Esophagus muscularis mucosa (tissue), 4 donors: ENCODE data around the gene EIF3F. TPM values are rescaled to one million over a fixed set of nuclear protein-coding genes. Genes with fewer than 3 reads are reported as not detected.

ENCODE experiments used
- DNase-seq: peaks from one replicate; pipeline ENCODE4 v3.0.0-alpha.2; 2017; ENCODE audit errors: extremely low spot score
- H3K27ac ChIP-seq, 4 donors: fragments of 200-600 bp; sonication (generic); replicated peaks in 1 of 4; 1 replicate in 3 of 4; 2 replicates in 1 of 4; pipeline ENCODE4 v1.5.1; 2016 to 2019; ENCODE audit warnings: mild to moderate bottlenecking in 1 of 4
- H3K27me3 ChIP-seq, 4 donors: fragments of 200-600 bp; sonication (generic); one replicate each; pipeline versions ENCODE4 v1.5.1 to v1.6.0; 2016 to 2019
- H3K36me3 ChIP-seq, 4 donors: fragments of 200-600 bp; sonication (generic); one replicate each; pipeline ENCODE4 v1.5.1; 2016 to 2019
- H3K4me1 ChIP-seq, 4 donors: fragments of 200-600 bp; sonication (generic); one replicate each; pipeline ENCODE4 v1.5.1; 2016 to 2019
- H3K4me3 ChIP-seq, 4 donors: fragments of 200-600 bp; sonication (generic); 1 replicate in 2 of 4; 2 replicates in 2 of 4; pipeline ENCODE4 v1.5.1; 2016 to 2019; ENCODE audit warnings: mild to moderate bottlenecking in 4 of 4, moderate library complexity in 1 of 4
- H3K9me3 ChIP-seq, 4 donors: fragments of 200-600 bp; sonication (generic); 1 replicate in 3 of 4; 2 replicates in 1 of 4; pipeline ENCODE4 v1.5.1; 2016 to 2019
- EP300 ChIP-seq: sonication (generic); formaldehyde crosslinking; IDR thresholded peaks from one replicate; pipeline ENCODE4 v1.6.1; 2017; ENCODE audit warnings: antibody characterized with exemption
- POLR2A ChIP-seq: fragments of 450-650 bp; IDR thresholded peaks from one replicate; pipeline ENCODE4 v1.6.1; 2017; ENCODE audit warnings: antibody characterized with exemption, moderate library complexity, mild to moderate bottlenecking, low read depth
- POLR2AphosphoS5 ChIP-seq, 2 donors: sonication (generic); formaldehyde crosslinking; IDR thresholded peaks; one replicate each; pipeline ENCODE4 v1.6.1; 2017; ENCODE audit warnings: antibody characterized with exemption in 2 of 2
- WGBS: methylation state at CpG from one replicate; pipeline ENCODE4 v1.1.5; 2018; 5-methylcytosine and 5-hydroxymethylcytosine counted together
- intact Hi-C: fragments of 100-400 bp; cut with DNase I; formaldehyde crosslinking; loops from one replicate; pipeline ENCODE4 v1.15.1; 2023
- total RNA-seq, 4 donors: library from RNA; depleted of rRNA; stranded (reverse); fragments of >200 nt; gene quantifications; one replicate each; pipeline versions ENCODE4 v1.1.0 to v1.2.1, GENCODE V29; 2016
- TF ChIP-seq, protein P1 (sequence below), 3 experiments: fragments of 200-600 bp in 2 of 3; fragments of 450-650 bp in 1 of 3; sonication (generic) in 2 of 3; IDR thresholded peaks; one replicate each; pipeline ENCODE4 v1.5.1; 2017 to 2019; ENCODE audit warnings: antibody characterized with exemption in 3 of 3, mild to moderate bottlenecking in 2 of 3, moderate library complexity in 1 of 3

The EIF3F gene
- total RNA-seq, result 100 to 1,000 TPM; 181 to 447 (median 313) TPM

DNA sequence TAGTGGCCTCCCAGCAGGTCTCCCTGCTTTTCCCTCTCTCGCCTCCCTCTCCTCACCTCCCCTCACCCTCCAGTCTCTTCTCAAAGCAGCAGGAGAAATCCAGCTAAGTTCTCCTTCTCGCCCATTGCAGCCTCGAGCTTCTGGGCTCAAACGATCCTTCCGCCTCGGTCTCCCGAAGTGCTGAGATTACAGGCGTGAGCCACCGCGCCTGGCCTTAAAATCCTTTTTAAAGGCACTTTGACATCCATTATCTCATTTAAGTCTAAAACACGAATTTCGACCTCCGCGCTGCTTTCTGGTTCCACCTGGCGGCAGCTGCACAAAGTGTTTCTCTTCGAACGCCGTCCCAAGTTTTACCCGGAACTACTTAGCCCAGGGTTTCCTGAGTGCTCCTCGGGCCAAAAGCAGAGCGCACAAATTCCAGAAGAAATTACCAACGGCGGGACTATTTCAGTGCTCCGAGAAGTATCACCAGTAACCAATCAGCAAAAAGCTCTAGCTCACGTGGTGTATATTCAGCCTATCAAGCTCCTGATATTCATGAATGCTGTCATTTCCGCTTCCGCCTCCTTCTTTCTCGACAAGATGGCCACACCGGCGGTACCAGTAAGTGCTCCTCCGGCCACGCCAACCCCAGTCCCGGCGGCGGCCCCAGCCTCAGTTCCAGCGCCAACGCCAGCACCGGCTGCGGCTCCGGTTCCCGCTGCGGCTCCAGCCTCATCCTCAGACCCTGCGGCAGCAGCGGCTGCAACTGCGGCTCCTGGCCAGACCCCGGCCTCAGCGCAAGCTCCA is at the start of gene EIF3F:
Gene EIF3F, plus strand, starts transcription at position 570 of the 792 bp plus-strand sequence. Its CDS starts 16 bp downstream, at position 586.
- WGBS, result 1% methylated on average over 31 of the region's 47 CpGs
- Histone ChIP-seq H3K4me1 (peaks cover 24 to 48% (median 37%) of the 10 kb centered on the region in 4 donors), H3K36me3 (peaks cover 3 to 20% (median 12%) of the 10 kb centered on the region in 4 donors), H3K27me3 (no peaks in the 10 kb centered on the region), H3K9me3 (no peaks in the 10 kb centered on the region), H3K4me3 (peak within 1 kb of the TSS; percentile 78 to 91 (median 82)), H3K27ac (peak within 1 kb of the TSS; percentile 72 to 86 (median 82))
- TF ChIP-seq, protein P1, sequence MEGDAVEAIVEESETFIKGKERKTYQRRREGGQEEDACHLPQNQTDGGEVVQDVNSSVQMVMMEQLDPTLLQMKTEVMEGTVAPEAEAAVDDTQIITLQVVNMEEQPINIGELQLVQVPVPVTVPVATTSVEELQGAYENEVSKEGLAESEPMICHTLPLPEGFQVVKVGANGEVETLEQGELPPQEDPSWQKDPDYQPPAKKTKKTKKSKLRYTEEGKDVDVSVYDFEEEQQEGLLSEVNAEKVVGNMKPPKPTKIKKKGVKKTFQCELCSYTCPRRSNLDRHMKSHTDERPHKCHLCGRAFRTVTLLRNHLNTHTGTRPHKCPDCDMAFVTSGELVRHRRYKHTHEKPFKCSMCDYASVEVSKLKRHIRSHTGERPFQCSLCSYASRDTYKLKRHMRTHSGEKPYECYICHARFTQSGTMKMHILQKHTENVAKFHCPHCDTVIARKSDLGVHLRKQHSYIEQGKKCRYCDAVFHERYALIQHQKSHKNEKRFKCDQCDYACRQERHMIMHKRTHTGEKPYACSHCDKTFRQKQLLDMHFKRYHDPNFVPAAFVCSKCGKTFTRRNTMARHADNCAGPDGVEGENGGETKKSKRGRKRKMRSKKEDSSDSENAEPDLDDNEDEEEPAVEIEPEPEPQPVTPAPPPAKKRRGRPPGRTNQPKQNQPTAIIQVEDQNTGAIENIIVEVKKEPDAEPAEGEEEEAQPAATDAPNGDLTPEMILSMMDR (IDR thresholded peaks at IDR 0.05), result peak; percentile 78 to 92 (median 89)
- TF ChIP-seq POLR2AphosphoS5 (IDR thresholded peaks at IDR 0.05) (peak; percentile 74 to 87), EP300 (no peak), POLR2A (no peak)
- intact Hi-C loops, result loop anchor here (2.0 kb wide), 1 partner anchor 94 kb away; no protein-coding TSS in a partner anchor
- peak; percentile 99 for DNase-seq

GRCh38 chr11:7941146-7941545 is 46.0 kb upstream of the EIF3F start:
- intact Hi-C loops, result no loop called here
- Histone ChIP-seq H3K36me3 (no peaks in the 10 kb centered on the region), H3K27ac (no peak overlapping the region), H3K4me3 (no peak overlapping the region), H3K4me1 (no peaks in the 10 kb centered on the region), H3K9me3 (peaks cover 0 to 31% (median 19%) of the 10 kb centered on the region in 4 donors), H3K27me3 (peaks cover 0 to 4% (median 0%) of the 10 kb centered on the region in 4 donors)
- DNase-seq, result no peak
- no peak for TF ChIP-seq POLR2A
- no peak for TF ChIP-seq EP300
- TF ChIP-seq POLR2AphosphoS5 (IDR thresholded peaks at IDR 0.05), result no peak
- TF ChIP-seq, protein P1 (IDR thresholded peaks at IDR 0.05), result no peak
- WGBS, result 68% methylated on average over 5 of the region's 5 CpGs

DNA sequence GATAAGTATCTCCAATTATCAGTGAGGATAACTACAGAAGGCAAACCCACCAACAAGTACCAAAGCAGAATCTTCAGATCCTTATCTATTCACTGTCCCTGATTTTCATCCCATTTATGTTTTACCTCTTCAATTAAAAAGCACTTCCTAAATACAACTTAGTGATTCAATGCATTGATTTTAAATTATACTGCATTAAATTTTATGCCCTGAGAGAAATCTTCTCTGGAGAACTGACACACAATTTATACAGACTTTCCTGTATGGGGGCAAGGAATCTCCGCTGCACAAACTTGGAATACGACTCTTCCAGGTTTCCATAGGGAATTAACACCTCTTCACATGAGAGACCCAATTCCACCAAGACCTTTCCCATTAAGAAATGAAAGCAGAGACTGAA is 45.5 kb upstream of the EIF3F start, which contains the start of gene OR10A3:
Gene OR10A3, minus strand, starts transcription at position 101 of the 400 bp plus-strand sequence. CDS start 2,188 bp downstream, outside the sequence.
- no peak for DNase-seq
- 76% methylated on average over 2 of the region's 2 CpGs for WGBS
- TF ChIP-seq, protein P1 (IDR thresholded peaks at IDR 0.05), result no peak
- TF ChIP-seq POLR2AphosphoS5 (IDR thresholded peaks at IDR 0.05), result no peak
- TF ChIP-seq POLR2A, result no peak
- TF ChIP-seq EP300, result no peak
- Histone ChIP-seq H3K27me3 (peaks cover 0 to 8% (median 0%) of the 10 kb centered on the region in 4 donors), H3K27ac (no peak within 1 kb of the TSS), H3K4me3 (no peak within 1 kb of the TSS), H3K4me1 (no peaks in the 10 kb centered on the region), H3K36me3 (no peaks in the 10 kb centered on the region), H3K9me3 (peaks cover 0 to 31% (median 19%) of the 10 kb centered on the region in 4 donors)
- intact Hi-C loops, result no loop called here

DNA sequence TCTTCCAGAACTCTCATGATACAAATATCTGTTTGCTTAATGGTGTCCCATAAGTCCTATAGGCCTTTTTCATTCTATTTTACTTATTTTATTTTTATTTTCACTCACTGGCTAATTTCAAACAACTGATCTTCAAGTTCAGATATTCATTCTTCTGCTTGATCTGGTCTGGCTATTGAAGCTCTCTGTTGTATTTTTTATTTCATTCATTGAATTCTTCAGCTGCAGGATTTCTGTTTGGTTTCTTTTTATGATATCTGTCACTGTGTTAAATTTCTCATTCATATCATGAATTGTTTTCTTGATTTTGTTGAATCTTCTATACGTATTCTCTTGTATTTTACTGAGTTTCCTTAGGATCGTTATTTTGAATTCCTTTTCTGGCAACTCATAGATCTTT is 43.0 kb upstream of the EIF3F start:
- DNase-seq, result no peak
- no peaks in the 10 kb centered on the region for H3K4me1 ChIP-seq
- H3K27ac ChIP-seq, result no peak overlapping the region
- no peak overlapping the region for H3K4me3 ChIP-seq
- no peaks in the 10 kb centered on the region for H3K36me3 ChIP-seq
- TF ChIP-seq EP300, result no peak
- TF ChIP-seq POLR2A, result no peak
- TF ChIP-seq, protein P1 (IDR thresholded peaks at IDR 0.05), result no peak
- TF ChIP-seq POLR2AphosphoS5 (IDR thresholded peaks at IDR 0.05), result no peak
- H3K27me3 ChIP-seq, result peaks cover 0 to 8% (median 0%) of the 10 kb centered on the region in 4 donors
- intact Hi-C loops, result no loop called here
- H3K9me3 ChIP-seq, result peaks cover 0 to 31% (median 19%) of the 10 kb centered on the region in 4 donors
- 91% methylated on average over 2 of the region's 2 CpGs for WGBS
